Putamen (tissue), 1 donor: ENCODE results near the gene ARHGAP18.

Source experiments
- DNase-seq: peaks from one replicate; pipeline ENCODE4 v3.0.0-alpha.2; 2016; ENCODE audit warnings: low spot score

The ARHGAP18 gene

GRCh38 chr6:129670634-129671033 lies 39.3 kb downstream of the ARHGAP18 start:
- no peak for DNase-seq

DNA sequence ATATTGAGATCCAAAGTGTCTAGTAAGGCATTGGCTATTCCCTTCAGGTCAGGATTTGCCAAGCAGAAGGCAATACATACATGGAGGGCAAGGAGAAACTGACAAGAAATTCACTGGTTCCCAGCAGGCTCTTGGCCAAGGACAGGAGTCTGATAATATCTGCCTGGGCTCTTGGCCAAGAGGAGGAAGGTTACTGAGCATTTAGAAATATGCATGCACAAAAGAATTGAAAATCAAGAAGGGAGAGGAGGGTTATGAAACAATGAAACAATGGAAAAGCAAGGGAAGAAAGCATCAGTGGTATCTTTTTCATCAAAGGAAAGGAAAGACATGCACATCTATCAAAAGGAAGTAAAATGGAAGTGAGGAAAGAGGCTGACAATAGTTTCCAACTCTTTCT lies 42.4 kb downstream of the ARHGAP18 start:
- no peak for DNase-seq

GRCh38 chr6:129667034-129667433 lies 42.9 kb downstream of the ARHGAP18 start:
- no peak for DNase-seq

- no peak for DNase-seq
These were observed 44.4 kb downstream of the ARHGAP18 start for GRCh38 chr6:129665555-129665954.

DNA sequence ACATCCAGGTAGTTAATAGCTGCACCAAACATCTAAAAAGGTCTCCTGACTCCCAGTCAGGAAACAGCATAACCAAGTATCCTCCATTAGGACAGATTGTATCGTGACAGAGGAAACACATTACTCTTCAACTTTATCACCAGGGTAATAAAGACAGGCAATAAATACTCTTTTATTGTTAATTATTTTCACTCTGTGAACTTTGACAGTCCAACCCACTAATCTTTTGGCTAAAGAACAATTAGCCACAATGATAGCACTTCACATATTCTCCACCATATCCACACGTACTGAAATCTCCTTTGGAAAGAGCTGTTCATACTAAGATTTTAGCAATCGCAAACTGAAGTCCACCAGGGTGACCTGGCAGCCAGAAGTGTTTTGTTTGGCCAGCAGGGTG lies 46.4 kb downstream of the ARHGAP18 start:
- DNase-seq, result no peak

GRCh38 chr6:129662980-129663431 lies 47.0 kb downstream of the ARHGAP18 start:
- no peak for DNase-seq

DNA sequence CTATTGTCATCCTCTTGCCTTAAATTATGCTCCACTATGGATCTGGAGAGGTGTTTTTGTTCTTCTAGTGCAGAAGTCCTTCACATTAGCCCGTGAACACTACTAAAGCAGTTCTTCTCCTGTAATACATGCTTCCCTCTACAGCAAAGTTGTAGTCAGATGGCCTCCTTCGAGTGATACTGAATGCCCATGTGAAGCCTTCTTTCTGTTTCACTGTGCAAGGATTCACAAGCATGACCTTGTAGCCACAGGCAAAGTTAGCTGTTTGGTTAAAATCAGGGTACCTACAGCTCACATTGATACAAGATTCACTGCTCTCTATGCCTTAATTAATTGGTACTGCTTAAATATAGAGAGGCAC lies 47.6 kb downstream of the ARHGAP18 start:
- no peak for DNase-seq

GRCh38 chr6:129661536-129662405 lies 48.2 kb downstream of the ARHGAP18 start:
- no peak for DNase-seq

DNA sequence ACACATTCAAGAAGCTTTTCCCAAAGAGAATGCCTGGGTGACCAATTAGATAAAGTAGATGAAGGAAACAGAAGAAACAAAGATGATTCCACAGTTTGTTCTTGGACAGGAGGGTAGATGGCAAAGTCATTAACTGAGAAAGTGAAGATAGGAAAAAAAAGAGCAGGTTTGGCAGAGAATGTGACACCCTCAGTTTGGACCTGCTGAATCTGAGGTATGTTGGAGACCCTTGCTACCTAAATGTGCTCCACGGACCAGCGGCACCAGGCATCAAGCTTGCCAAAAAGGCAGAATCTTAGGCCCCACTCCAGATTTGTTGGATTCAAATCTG lies 49.7 kb downstream of the ARHGAP18 start:
- no peak for DNase-seq

DNA sequence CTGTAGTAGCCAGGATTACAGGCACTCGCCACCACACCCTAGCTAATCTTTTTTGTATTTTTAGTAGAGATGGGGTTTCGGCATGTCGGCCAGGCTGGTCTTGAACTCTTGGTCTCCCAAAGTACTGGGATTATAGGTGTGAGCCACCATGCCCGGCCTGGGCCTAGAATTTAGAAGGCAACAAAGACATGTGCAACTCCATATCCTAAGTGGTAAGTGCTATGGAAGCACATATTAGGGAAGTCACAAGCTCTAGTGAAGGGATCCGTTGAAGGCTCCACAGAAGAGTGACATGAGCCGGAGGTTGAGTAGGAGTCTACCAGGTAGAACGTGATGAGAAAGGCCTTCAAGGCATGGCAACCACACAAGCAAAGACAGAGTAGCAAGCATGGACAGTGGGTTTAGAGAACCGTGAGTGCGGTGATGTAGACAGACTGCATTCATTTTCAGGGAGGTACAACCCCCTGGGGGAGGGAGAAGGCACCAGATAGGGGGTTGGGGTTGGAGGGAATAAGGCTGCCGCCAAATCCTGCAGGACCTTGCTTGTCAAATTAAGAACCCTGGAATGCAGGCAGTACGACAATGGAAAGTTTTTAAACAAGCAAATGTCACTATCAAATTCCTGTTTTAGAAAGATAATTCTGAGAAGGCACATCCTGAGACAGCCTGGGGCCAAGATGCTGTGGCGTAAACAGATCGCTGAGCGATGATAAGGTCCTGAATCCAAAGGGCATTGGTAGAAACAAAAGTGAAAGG lies 50.2 kb downstream of the ARHGAP18 start:
- DNase-seq, result no peak

DNA sequence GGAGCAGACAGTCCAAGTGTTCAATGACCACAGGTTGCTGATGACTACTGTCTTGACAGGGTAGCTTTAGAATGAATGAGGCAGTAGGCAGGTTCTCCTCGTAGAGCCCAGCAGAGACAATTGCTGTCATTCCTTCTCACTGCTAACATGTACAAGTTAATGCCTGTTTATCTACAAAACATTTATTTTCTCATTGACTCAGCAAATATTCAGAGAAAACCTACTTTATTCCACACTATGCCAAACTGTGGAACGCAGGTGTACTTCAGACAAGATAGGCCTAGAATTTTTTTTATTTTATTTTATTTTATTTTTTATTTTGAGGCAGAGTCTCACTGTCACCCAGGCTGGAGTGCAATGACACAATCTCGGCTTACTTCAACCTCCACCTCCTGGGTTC lies 50.8 kb downstream of the ARHGAP18 start:
- no peak for DNase-seq

GRCh38 chr6:129657483-129657882 lies 52.5 kb downstream of the ARHGAP18 start:
- no peak for DNase-seq

GRCh38 chr6:129655334-129655733 lies 54.6 kb downstream of the ARHGAP18 start:
- no peak for DNase-seq

DNA sequence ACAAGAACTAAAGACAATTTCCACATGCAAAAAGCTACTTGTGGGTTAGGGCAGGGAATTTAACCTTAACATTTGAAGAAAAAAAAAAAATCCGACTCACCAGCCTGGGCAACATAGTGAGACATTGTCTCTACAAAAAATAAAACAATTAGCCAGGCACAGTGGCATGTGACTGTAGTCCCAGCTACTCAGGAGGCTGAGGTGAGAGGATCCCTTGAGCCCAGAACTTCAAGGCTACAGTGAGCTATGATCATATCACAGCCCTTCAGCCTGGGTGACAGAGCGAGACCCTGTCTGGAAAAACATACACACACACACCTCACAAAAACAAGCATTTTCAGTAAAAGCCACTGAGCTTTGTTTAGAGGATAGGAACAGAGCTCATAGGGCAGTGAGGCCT lies 56.2 kb downstream of the ARHGAP18 start:
- no peak for DNase-seq

DNA sequence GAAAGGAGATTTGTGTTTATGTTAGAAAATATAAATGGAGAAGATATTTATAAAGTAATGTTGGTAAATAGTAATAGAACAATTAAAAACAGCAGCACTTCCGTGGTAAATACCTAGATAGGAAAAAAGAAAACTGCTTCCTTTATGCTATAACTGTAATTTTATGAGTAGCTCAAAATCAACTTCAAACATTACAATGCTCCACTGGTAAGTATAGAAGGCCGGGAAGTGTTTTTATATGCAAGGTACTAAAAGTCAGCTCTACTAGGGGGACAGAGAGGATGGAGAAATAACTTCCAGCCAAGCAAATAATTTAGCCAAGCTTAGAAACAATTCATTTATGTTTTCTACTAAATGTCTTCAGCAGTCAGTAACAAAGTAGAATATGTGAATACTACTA lies 56.7 kb downstream of the ARHGAP18 start:
- DNase-seq, result no peak

DNA sequence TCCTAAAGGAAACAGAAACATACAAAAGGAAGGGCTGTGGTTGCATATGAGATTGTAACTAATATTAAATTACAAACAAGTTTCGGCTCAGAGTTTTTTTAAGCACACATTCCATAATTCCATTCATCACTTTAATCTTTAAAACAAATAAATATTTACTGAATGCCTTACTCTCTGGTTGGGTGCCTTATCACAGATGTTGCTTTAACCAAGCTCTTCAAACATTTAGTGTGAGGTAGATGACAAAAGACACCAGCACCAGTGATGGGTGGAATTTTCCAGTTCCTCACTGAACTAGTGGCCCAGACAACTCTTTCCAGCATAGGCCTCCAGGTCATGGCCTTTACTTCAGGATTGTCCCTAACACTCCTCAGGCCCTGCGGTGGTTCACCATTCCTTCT lies 58.7 kb downstream of the ARHGAP18 start:
- DNase-seq, result no peak

GRCh38 chr6:129648819-129649491 lies 61.0 kb downstream of the ARHGAP18 start:
- DNase-seq, result no peak

GRCh38 chr6:129647044-129647443 lies 62.9 kb downstream of the ARHGAP18 start:
- DNase-seq, result no peak

- no peak for DNase-seq
These were observed 63.3 kb downstream of the ARHGAP18 start for GRCh38 chr6:129646642-129647041.

DNA sequence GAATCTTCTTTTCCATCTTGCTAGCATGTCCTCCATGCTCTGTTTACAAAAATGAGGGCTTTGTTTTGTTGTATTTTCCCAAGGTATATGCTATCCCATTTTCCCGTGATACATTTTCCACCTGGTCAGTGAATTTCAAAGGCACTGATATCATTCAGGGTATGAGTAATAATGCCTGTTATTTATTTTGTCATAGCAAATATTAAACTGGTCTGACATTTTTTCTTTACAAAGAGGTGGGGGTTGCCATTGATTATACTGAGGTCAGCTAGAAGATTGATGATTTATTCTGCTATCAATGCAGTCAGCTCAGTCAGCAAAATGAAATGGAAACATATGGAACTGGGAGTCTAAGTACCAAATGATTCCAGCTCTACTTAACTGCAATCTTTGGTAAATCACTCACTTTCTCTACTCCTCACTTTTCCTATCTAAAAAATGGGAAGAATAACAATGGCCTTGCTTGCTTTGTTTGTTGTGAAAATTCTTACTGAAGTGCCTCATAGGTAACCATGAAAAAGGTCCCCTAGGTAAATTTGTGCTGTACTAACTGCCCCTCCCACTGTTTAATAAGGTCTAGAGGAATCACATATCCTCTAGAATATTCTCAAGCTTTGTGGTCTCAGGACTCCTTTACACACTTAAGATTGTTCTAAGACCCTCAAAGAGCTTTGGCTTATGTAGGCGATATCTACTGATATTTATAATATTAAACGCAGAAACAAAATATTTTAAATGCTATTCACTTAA lies 64.0 kb downstream of the ARHGAP18 start:
- DNase-seq, result no peak

- DNase-seq, result no peak
These were observed 64.7 kb downstream of the ARHGAP18 start for GRCh38 chr6:129645106-129645829.
